GM19467 (cell line): ENCODE data around the gene CACNA1D.
"Not testable (repeated sequence)": the region's sequence is repeated elsewhere in the genome, so short reads cannot be mapped to it uniquely, and the experiment has no call there.

Experiments
- ATAC-seq: cut with Tn5 transposase; IDR thresholded peaks from one replicate; pipeline ENCODE4 v1.9.1; 2021; ENCODE audit warnings: mild to moderate bottlenecking, moderate library complexity; ENCODE audit not compliant: unreplicated experiment

The CACNA1D gene

GRCh38 chr3:53493963-53494791 lies at the start of gene CACNA1D:
TSS of gene CACNA1D (plus strand) at chr3:53494611. CDS start at chr3:53495167, 556 bp downstream.
- no peak for ATAC-seq

- no peak for ATAC-seq
Observed at GRCh38 chr3:53457068-53457467, 37.3 kb upstream of the CACNA1D start.

- no peak for ATAC-seq
Observed at GRCh38 chr3:53460326-53460725, 34.1 kb upstream of the CACNA1D start.

- no peak for ATAC-seq
Observed at GRCh38 chr3:53464424-53464823, 30.0 kb upstream of the CACNA1D start.

- ATAC-seq, result not testable (repeated sequence)
Observed at GRCh38 chr3:53469758-53470157, 24.7 kb upstream of the CACNA1D start.

- no peak for ATAC-seq
Observed at GRCh38 chr3:53473422-53473821, 21.0 kb upstream of the CACNA1D start.

GRCh38 chr3:53476372-53476771 lies 18.0 kb upstream of the CACNA1D start:
- not testable (repeated sequence) for ATAC-seq

- ATAC-seq, result not testable (repeated sequence)
Observed at GRCh38 chr3:53477689-53478088, 16.7 kb upstream of the CACNA1D start.

- ATAC-seq, result no peak
Observed at GRCh38 chr3:53478166-53478830, 16.1 kb upstream of the CACNA1D start.

- ATAC-seq, result no peak
Observed at GRCh38 chr3:53478921-53479664, 15.3 kb upstream of the CACNA1D start.

GRCh38 chr3:53482227-53482626 lies 12.2 kb upstream of the CACNA1D start:
- ATAC-seq, result no peak

- no peak for ATAC-seq
Observed at GRCh38 chr3:53483821-53484220, 10.6 kb upstream of the CACNA1D start.

- no peak for ATAC-seq
Observed at GRCh38 chr3:53484984-53485383, 9.4 kb upstream of the CACNA1D start.

GRCh38 chr3:53485675-53486403 lies 8.6 kb upstream of the CACNA1D start:
- no peak for ATAC-seq

GRCh38 chr3:53486961-53487654 lies 7.3 kb upstream of the CACNA1D start:
- no peak for ATAC-seq

GRCh38 chr3:53489386-53489785 lies 5.0 kb upstream of the CACNA1D start:
- ATAC-seq, result no peak

GRCh38 chr3:53489787-53490458 lies 4.5 kb upstream of the CACNA1D start:
- ATAC-seq, result no peak

- no peak for ATAC-seq
Observed at GRCh38 chr3:53490459-53490968, 3.9 kb upstream of the CACNA1D start.

GRCh38 chr3:53491276-53491675 lies 3.1 kb upstream of the CACNA1D start:
- no peak for ATAC-seq

GRCh38 chr3:53493595-53493962 lies 832 bp upstream of the CACNA1D start:
- ATAC-seq, result no peak
